ENCODE measurements around the gene HOXB6.

HOXB6 gene

DNA sequence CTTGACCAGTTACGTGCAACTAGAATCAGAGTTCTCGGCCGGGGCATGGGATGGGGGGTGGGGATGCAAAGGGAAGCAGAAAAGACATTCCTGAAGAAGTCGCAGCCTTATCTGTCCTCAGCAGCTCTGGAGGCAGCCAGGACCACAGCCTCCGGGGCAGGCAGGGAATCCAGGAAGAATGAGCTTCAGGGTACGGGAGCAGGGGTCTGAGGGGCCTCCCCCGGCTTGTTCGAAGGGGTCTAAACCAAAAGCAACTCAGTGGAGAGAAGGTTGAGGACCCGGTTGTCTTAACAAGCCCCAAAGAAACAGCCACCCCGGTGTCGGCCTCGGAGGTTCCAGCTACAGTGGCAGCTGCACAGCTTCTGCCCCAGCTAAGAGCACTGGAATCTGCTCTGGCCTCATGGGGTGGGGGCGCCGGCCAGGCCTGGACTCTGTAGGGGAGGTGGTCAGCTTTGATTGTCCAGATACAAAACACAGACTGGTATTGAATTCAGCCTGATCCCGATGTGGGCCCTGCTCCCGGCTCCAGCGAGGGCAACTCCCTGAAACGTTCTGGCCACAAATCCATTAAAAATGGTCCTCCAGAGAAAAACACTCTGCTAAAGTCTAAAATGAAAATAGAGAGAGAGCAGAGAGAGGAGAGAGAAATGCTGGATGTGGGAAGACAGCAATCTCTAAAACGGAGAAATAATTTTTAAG is 34.3 kb downstream of the HOXB6 start:
- DNase-seq (ENCODE audit: low read depth), result no peak
- peak overlapping the region; percentile 82 for H3K4me3 ChIP-seq (ENCODE audit: low read depth, low read length)
- TF ChIP-seq, protein P1, sequence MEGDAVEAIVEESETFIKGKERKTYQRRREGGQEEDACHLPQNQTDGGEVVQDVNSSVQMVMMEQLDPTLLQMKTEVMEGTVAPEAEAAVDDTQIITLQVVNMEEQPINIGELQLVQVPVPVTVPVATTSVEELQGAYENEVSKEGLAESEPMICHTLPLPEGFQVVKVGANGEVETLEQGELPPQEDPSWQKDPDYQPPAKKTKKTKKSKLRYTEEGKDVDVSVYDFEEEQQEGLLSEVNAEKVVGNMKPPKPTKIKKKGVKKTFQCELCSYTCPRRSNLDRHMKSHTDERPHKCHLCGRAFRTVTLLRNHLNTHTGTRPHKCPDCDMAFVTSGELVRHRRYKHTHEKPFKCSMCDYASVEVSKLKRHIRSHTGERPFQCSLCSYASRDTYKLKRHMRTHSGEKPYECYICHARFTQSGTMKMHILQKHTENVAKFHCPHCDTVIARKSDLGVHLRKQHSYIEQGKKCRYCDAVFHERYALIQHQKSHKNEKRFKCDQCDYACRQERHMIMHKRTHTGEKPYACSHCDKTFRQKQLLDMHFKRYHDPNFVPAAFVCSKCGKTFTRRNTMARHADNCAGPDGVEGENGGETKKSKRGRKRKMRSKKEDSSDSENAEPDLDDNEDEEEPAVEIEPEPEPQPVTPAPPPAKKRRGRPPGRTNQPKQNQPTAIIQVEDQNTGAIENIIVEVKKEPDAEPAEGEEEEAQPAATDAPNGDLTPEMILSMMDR (IDR thresholded peaks at IDR 0.05; ENCODE audit: low read depth, low read length, missing control alignments), result no peak
- in situ Hi-C loops (cut with HindIII; ENCODE audit: low sequenced_read_pairs), result no loop called here

DNA sequence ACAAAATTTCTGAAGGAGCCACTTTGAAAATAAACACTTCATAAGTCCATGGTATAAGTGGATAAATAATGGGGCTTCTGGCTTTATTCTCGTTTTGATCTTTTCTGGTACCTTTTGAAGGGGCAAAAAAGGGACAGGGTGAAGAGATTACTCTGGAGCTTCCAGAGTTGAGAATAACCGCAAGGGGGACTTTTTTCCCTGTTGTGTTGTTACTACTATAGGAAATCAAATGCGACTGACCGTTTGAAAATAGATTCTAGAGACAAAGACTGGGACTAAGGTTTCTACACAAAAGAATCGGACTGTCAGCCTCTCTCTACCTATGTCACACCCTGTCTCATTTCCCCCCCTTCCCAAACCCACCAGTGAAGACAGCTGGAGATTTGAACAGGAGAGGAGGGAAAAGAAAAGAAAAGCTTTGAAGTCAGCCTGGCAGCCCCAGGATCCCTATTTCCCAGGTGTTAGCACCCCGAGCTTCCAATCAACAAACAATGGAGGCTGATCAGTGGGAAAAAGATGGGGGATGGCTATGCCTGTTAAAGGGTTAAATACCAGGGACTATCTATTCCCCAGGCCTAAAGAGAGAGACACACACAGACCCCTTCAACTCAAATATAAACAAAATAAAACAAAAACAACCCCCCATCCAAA is 35.0 kb downstream of the HOXB6 start:
- no peak for DNase-seq (ENCODE audit: low read depth)
- TF ChIP-seq, protein P1 (IDR thresholded peaks at IDR 0.05; ENCODE audit: low read depth, low read length, missing control alignments), result peak; percentile 11
- H3K4me3 ChIP-seq (ENCODE audit: low read depth, low read length), result peak overlapping the region; percentile 82
- in situ Hi-C loops (cut with HindIII; ENCODE audit: low sequenced_read_pairs), result no loop called here

DNA sequence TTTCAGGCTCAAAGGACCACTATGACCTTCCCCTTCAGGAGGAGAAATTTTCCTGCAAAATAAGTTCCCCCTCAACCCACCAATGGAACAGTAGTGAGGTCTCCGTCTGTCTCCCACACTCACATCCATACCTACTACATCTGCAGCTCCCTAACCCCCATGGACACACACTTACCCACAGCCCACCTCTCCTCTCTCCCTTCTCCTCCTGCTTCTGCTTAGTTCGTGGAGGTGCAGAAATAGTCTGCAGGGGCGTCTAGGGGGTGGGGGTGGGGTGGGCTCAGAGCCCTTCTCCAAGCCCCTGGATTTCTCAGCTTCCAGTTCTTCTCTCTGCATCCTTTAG is 35.6 kb downstream of the HOXB6 start:
- H3K4me3 ChIP-seq (ENCODE audit: low read depth, low read length), result peak overlapping the region; percentile 82
- TF ChIP-seq, protein P1 (IDR thresholded peaks at IDR 0.05; ENCODE audit: low read depth, low read length, missing control alignments), result no peak
- in situ Hi-C loops (cut with HindIII; ENCODE audit: low sequenced_read_pairs), result no loop called here
- DNase-seq (ENCODE audit: low read depth), result no peak

DNA sequence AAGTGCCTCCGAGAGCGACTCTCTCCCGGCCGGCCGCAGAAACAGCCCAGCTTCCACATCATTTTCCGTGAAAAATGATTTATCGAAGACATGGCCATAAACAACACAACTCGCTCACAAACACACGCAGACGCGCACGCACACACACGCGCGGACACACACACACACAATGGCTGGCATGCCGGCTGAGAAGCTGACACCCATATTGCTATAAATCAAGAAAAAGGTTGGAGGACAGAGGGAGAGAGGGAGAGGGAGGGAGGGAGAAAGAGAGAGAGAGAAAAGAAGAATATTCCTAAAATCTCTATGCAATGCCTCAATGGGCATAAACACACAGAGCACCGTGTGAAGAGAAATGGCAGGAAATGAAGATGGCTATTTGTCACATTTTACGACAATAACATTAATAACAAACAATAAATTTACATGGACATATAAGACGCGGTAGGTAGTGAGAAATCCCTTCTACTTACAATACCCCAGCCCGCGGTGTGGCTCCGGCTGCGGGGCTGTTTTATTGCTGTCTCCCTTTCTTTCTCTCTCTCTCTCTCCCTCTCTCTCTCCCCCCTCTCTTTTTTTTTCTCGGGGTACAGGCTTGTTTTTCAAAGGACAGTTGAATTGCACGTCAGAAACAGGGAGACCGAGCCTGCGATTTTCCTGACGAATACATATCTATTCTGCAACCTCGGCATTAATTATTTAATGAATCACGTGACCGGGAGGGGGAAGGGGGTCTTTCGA is 36.1 kb downstream of the HOXB6 start:
- DNase-seq (ENCODE audit: low read depth), result no peak
- peak overlapping the region; percentile 82 for H3K4me3 ChIP-seq (ENCODE audit: low read depth, low read length)
- in situ Hi-C loops (cut with HindIII; ENCODE audit: low sequenced_read_pairs), result no loop called here
- TF ChIP-seq, protein P1 (IDR thresholded peaks at IDR 0.05; ENCODE audit: low read depth, low read length, missing control alignments), result no peak

DNA sequence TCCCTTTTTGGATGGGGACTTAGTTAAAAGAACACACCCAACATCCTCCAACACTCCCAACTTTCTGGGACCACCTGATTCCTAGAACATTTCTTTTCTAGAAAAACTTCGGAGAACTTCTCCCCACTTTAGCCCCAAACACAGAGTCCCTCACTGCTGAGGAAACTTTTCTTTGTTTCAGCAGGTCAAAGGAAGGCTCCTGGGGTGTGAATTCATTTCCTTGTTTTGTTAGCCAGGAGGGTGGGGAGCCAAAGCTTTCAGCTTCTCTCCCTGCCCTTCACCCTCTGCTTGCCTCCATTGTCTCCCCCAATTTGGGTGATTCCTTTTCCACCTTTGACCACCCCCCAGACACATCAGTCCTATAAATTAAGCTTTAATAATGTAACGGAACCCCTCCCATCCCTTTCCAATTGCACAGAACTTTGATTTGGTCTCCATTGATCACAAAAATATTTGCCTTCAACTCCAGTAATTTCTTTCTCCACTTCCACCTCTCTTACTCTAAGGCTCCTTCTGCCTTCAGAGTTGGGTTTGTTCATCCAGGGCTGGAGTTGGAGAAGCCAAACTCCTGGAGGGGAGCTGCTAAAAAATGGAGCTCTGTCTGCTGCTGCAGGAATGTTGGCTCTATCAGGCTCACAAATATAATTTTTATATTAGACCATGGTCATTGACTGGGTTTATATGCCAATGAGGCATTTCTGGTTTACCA is 37.0 kb downstream of the HOXB6 start:
- H3K4me3 ChIP-seq (ENCODE audit: low read depth, low read length), result peak overlapping the region; percentile 82
- in situ Hi-C loops (cut with HindIII; ENCODE audit: low sequenced_read_pairs), result no loop called here
- DNase-seq (ENCODE audit: low read depth), result no peak

DNA sequence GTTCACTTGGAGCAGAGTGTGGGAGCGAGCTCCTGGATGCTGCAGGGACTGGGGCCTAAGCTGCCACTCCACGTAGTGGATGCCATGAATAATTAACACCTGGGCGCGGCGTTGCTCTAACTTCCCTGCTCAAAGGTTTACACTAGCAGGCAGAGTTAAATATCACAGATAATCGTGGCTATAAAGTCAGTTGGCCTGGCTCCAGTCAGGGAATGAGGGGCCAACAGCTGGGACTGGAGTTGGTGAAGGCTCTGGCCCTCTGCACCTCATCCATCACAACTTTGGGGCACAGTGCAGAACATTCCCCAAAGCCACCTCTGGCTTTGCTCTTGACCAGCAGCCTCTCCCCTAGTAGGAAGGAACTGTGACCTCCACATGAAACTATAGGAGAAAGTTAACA is 37.6 kb downstream of the HOXB6 start:
- in situ Hi-C loops (cut with HindIII; ENCODE audit: low sequenced_read_pairs), result no loop called here
- no peak for DNase-seq (ENCODE audit: low read depth)
- TF ChIP-seq, protein P1 (IDR thresholded peaks at IDR 0.05; ENCODE audit: low read depth, low read length, missing control alignments), result no peak
- H3K4me3 ChIP-seq (ENCODE audit: low read depth, low read length), result peak overlapping the region; percentile 82

More for the DNA sequence above, 37.0 kb downstream of the HOXB6 start:
- TF ChIP-seq, protein P1 (IDR thresholded peaks at IDR 0.05; ENCODE audit: low read depth, low read length, missing control alignments), result no peak
